Endometrial microvascular endothelial cells (primary cell): ENCODE measurements around the gene SRL. TPM values are rescaled to one million over a fixed set of nuclear protein-coding genes. Genes with fewer than 3 reads are reported as not detected.
"Not testable (repeated sequence)": the region's sequence is repeated elsewhere in the genome, so short reads cannot be mapped to it uniquely, and the experiment has no call there.

Experiments
- in situ Hi-C: cut with HindIII; loops from 2 replicates; pipeline ENCODE4 v1.10.0; 2017; ENCODE audit warnings: low sequenced_read_pairs, low pct_unique_long_range_greater_than_20kb; ENCODE audit errors: inconsistent ontology term
- total RNA-seq: library from RNA; depleted of rRNA; stranded (reverse); fragments of >200 nt; gene quantifications from one replicate; pipeline ENCODE4 v1.2.3, GENCODE V29; 2015; ENCODE audit errors: inconsistent ontology term

The SRL gene
- total RNA-seq, 1 donor from 2014 or later: not detected

- in situ Hi-C loops: no loop called here
These were observed 2.9 kb downstream of the SRL start for GRCh38 chr16:4239020-4239419.

- in situ Hi-C loops: no loop called here
These were observed 8.4 kb downstream of the SRL start for GRCh38 chr16:4233431-4233830.

GRCh38 chr16:4232541-4233386, 9.1 kb downstream of the SRL start:
- in situ Hi-C loops: no loop called here

- in situ Hi-C loops: no loop called here
These were observed 10.0 kb downstream of the SRL start for GRCh38 chr16:4231886-4232285.

- in situ Hi-C loops: no loop called here
These were observed 10.5 kb downstream of the SRL start for GRCh38 chr16:4231367-4231766.

GRCh38 chr16:4227040-4227332, 14.9 kb downstream of the SRL start:
- in situ Hi-C loops: no loop called here

GRCh38 chr16:4226251-4227039, 15.4 kb downstream of the SRL start:
- in situ Hi-C loops: no loop called here

- in situ Hi-C loops: no loop called here
These were observed 16.8 kb downstream of the SRL start for GRCh38 chr16:4225075-4225474.

- in situ Hi-C loops: no loop called here
These were observed 21.5 kb downstream of the SRL start for GRCh38 chr16:4220358-4220757.

GRCh38 chr16:4218202-4218601, 23.7 kb downstream of the SRL start:
- in situ Hi-C loops: no loop called here

- in situ Hi-C loops: no loop called here
These were observed 24.4 kb downstream of the SRL start for GRCh38 chr16:4217204-4218131.

GRCh38 chr16:4216596-4216995, 25.3 kb downstream of the SRL start:
- in situ Hi-C loops: no loop called here

GRCh38 chr16:4215106-4215505, 26.8 kb downstream of the SRL start:
- in situ Hi-C loops: no loop called here

GRCh38 chr16:4214215-4214621, 27.7 kb downstream of the SRL start:
- in situ Hi-C loops: no loop called here

GRCh38 chr16:4213737-4214136, 28.1 kb downstream of the SRL start:
- in situ Hi-C loops: no loop called here

GRCh38 chr16:4212934-4213296, 29.0 kb downstream of the SRL start:
- in situ Hi-C loops: no loop called here

- in situ Hi-C loops: no loop called here
These were observed 29.5 kb downstream of the SRL start for GRCh38 chr16:4212211-4212933.

GRCh38 chr16:4211445-4212210, 30.3 kb downstream of the SRL start:
- in situ Hi-C loops: not testable (repeated sequence)
